ENCODE measurements around the gene FAM114A1.

GRCh38 chr4:38829237-38829636, 38.4 kb upstream of the FAM114A1 start:
- no peak for TF ChIP-seq REST (IDR thresholded peaks at IDR 0.05; ENCODE audit: insufficient read depth in 1 of 2, low read depth in 2 of 2, low read length in 2 of 2)
- no peak for TF ChIP-seq POLR2AphosphoS5 (IDR thresholded peaks at IDR 0.05; ENCODE audit: low read depth, low read length)
- TF ChIP-seq TAF1 (IDR thresholded peaks at IDR 0.05; ENCODE audit: borderline replicate concordance, insufficient read depth, low read length): no peak
